ENCODE results near the gene RPL36AL. TPM values are rescaled to one million over a fixed set of nuclear protein-coding genes. Genes with fewer than 3 reads are reported as not detected.
A peak's percentile ranks its signal among the peaks of the same experiment; 100 is the strongest.
"Not testable (repeated sequence)": the region's sequence is repeated elsewhere in the genome, so short reads cannot be mapped to it uniquely, and the experiment has no call there.

RPL36AL gene
- total RNA-seq, 1 donor from 2014 or later = 384 TPM

DNA sequence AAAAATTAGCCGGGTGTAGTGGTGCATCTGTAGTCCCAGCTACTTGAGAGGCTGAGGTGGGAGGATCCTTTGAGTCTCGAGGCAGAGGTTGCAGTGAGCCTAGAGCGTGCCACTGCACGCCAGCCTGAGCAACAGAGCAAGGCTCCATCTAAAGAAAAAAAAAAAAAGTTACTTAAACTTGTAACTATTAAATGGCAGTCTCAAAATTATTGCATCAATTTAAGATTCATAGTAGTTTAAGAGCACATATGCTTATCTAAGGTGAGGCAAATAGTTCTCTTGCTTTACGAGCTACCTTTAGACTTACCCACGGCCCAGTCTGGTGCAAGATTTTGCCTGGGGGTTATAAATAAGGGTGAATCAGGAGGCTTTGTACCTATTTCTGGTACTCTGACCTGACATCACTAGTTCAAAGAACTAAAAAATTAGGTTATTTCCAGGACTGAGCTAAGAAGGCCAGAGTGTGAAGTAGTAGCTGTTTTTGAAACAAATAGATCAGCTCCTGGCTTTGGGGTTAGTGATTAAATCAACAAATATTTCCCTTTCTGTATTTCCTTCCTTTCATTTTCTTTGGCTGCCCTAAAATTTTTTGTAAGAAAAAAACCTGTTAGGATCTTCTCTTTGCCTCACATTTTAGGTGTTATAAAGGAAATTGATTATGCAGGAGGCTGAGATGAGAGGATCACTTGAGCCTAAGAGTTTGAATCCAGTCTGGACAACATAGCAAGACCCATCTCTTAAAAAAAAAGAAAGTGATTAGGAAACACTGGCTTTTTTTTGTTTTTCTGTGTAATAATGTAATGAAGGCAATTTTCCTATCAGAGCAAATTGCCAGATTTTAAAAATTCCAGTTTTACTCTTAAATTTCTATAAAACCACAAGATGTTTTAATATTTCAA, 3.8 kb upstream of the RPL36AL start:
- TF ChIP-seq, protein P1, sequence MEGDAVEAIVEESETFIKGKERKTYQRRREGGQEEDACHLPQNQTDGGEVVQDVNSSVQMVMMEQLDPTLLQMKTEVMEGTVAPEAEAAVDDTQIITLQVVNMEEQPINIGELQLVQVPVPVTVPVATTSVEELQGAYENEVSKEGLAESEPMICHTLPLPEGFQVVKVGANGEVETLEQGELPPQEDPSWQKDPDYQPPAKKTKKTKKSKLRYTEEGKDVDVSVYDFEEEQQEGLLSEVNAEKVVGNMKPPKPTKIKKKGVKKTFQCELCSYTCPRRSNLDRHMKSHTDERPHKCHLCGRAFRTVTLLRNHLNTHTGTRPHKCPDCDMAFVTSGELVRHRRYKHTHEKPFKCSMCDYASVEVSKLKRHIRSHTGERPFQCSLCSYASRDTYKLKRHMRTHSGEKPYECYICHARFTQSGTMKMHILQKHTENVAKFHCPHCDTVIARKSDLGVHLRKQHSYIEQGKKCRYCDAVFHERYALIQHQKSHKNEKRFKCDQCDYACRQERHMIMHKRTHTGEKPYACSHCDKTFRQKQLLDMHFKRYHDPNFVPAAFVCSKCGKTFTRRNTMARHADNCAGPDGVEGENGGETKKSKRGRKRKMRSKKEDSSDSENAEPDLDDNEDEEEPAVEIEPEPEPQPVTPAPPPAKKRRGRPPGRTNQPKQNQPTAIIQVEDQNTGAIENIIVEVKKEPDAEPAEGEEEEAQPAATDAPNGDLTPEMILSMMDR (conservative IDR thresholded peaks at IDR 0.05; ENCODE audit: low read depth, low read length) = no peak
- peak overlapping the region; percentile 95 for H3K4me3 ChIP-seq (ENCODE audit: low read depth, low read length)
- no peak for DNase-seq (ENCODE audit: low read depth)

DNA sequence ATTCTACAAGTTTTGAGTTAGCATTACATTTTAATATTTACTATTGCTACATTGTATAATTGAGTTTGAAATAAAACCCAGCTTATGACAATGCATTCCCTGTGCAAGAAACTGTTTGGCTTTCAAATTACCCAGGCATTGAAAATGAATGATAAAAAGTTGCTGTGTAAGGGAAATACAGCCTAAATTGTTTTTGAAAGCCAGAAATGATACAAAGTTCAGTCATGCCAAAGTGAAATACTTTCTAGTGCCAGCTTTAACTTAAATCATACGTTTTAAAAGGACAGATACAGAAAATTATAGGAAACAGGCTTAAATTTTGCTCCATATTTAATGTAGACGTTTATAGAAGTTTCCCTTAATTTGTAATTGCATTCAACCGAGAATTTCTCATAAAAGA, 3.0 kb upstream of the RPL36AL start:
- TF ChIP-seq, protein P1 (conservative IDR thresholded peaks at IDR 0.05; ENCODE audit: low read depth, low read length) = no peak
- H3K4me3 ChIP-seq (ENCODE audit: low read depth, low read length) = peak overlapping the region; percentile 95
- no peak for DNase-seq (ENCODE audit: low read depth)

GRCh38 chr14:49622022-49622607, 1.7 kb upstream of the RPL36AL start:
- peak overlapping the region; percentile 95 for H3K4me3 ChIP-seq (ENCODE audit: low read depth, low read length)
- no peak for DNase-seq (ENCODE audit: low read depth)
- TF ChIP-seq, protein P1 (conservative IDR thresholded peaks at IDR 0.05; ENCODE audit: low read depth, low read length) = no peak

- TF ChIP-seq, protein P1 (conservative IDR thresholded peaks at IDR 0.05; ENCODE audit: low read depth, low read length) = no peak
- H3K4me3 ChIP-seq (ENCODE audit: low read depth, low read length) = peak overlapping the region; percentile 95
- no peak for DNase-seq (ENCODE audit: low read depth)
Measured at GRCh38 chr14:49621114-49621881, 872 bp upstream of the RPL36AL start.

DNA sequence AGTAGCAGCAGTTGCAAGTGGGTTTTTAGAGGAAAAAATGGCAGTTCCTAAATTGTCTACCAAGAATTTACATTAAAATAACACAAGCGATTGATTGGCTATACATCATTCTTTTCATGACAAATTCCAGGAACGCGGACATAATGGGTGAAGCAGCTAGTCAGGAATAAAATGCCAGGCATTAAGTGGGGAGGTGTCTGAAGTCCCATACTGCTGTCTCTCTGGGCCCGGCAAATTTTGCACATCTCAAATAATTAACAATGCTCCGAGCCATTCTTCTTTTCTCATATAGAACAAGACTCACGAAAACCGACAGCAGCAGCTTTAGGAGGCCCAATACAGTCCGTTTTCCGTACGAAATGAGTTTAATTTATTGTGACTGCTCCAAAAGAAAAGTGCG, 696 bp downstream of the RPL36AL start:
- TF ChIP-seq, protein P1 (conservative IDR thresholded peaks at IDR 0.05; ENCODE audit: low read depth, low read length) = no peak
- H3K4me3 ChIP-seq (ENCODE audit: low read depth, low read length) = peak overlapping the region; percentile 95
- no peak for DNase-seq (ENCODE audit: low read depth)

DNA sequence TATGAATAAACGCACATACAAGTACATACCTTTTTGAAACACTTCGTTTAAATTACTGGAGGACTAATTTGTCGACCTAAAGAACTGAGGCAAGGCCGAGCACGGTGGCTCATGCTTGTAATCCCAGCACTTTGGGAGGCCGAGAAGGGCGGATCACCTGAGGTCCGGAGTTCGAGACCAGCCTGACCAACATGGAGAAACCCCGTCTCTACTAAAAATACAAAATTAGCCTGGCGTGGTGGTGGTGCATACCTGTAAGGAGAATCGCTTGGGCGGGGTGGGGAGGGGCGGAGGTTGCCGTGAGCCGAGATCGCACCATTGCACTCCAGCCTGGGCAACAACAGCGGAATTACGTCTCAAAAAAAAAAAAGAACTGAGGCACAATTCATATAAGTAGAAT, 1.2 kb downstream of the RPL36AL start:
- not testable (repeated sequence) for DNase-seq (ENCODE audit: low read depth)
- H3K4me3 ChIP-seq (ENCODE audit: low read depth, low read length) = peak overlapping the region; percentile 95

Measured in epithelial cell of proximal tubule (primary cell).